Measurements from ENCODE around the gene ASCC1.

GRCh38 chr10:72250666-72251065, 34.6 kb upstream of the ASCC1 start:
- no peak for TF ChIP-seq POLR2A (IDR thresholded peaks at IDR 0.05)
- no peak for TF ChIP-seq CTCF (IDR thresholded peaks at IDR 0.05)
- peak; percentile 64 to 86 for TF ChIP-seq POLR2AphosphoS5 (IDR thresholded peaks at IDR 0.05; ENCODE audit: insufficient read depth in 1 of 2, low read depth in 1 of 2)
